Cardiac fibroblast (primary cell): ENCODE data around the gene ELMO1.

Experiments used
- DNase-seq, 2 donors: peaks; one replicate each; pipeline versions ENCODE4 v3.0.0 to v3.0.0-alpha.2; 2010; ENCODE audit warnings: low read depth in 2 of 2
- H3K4me3 ChIP-seq, 2 donors: replicated peaks in 1 of 2; 1 replicate in 1 of 2; 2 replicates in 1 of 2; pipeline ENCODE4 v1.5.1; 2011; ENCODE audit warnings: low read depth in 2 of 2, low read length in 2 of 2, mild to moderate bottlenecking in 2 of 2, moderate library complexity in 1 of 2
- CTCF ChIP-seq: IDR thresholded peaks from one replicate; pipeline ENCODE4 v1.5.1; 2011; ENCODE audit warnings: low read depth, mild to moderate bottlenecking, low read length, inconsistent platforms

The ELMO1 gene

GRCh38 chr7:37405128-37405527 is 43.5 kb downstream of the ELMO1 start:
- DNase-seq = no peak
- H3K4me3 ChIP-seq = no peak overlapping the region
- TF ChIP-seq CTCF = no peak

GRCh38 chr7:37399876-37400421 is 48.7 kb downstream of the ELMO1 start:
- no peak overlapping the region for H3K4me3 ChIP-seq
- DNase-seq = no peak
- TF ChIP-seq CTCF = no peak

- no peak for TF ChIP-seq CTCF
- no peak for DNase-seq
- H3K4me3 ChIP-seq = no peak overlapping the region
These were observed 50.3 kb downstream of the ELMO1 start for GRCh38 chr7:37398403-37398802.

GRCh38 chr7:37395618-37396259 is 52.9 kb downstream of the ELMO1 start:
- TF ChIP-seq CTCF = no peak
- no peak for DNase-seq
- H3K4me3 ChIP-seq = no peak overlapping the region

GRCh38 chr7:37394158-37394557 is 54.5 kb downstream of the ELMO1 start:
- TF ChIP-seq CTCF = no peak
- DNase-seq = no peak
- H3K4me3 ChIP-seq = no peak overlapping the region

GRCh38 chr7:37393476-37393875 is 55.2 kb downstream of the ELMO1 start:
- no peak for DNase-seq
- TF ChIP-seq CTCF = no peak

GRCh38 chr7:37392673-37393017 is 56.0 kb downstream of the ELMO1 start:
- no peak overlapping the region for H3K4me3 ChIP-seq
- no peak for TF ChIP-seq CTCF
- no peak for DNase-seq

More at GRCh38 chr7:37393476-37393875, 55.2 kb downstream of the ELMO1 start:
- H3K4me3 ChIP-seq = no peak overlapping the region
